ENCODE data around the gene ARHGEF1. TPM values are rescaled to one million over a fixed set of nuclear protein-coding genes. Genes with fewer than 3 reads are reported as not detected.

Gene ARHGEF1
- total and polyA plus RNA-seq, 7 donors: 15.8 to 28.0 (median 20.7) TPM

GRCh38 chr19:41907994-41908615, 25.1 kb downstream of the ARHGEF1 start:
- WGBS, 3 donors: 70 to 79% (median 77%) methylated on average over 17 to 25 of the region's 25 CpGs
- Histone ChIP-seq H3K9me3 (no peaks in the 10 kb centered on the region), H3K4me1 (no peaks in the 10 kb centered on the region), H3K4me3 (no peak overlapping the region), H3K36me3 (ENCODE audit: insufficient read depth in 1 of 2, low read depth in 1 of 2) (peaks cover 0 to 42% of the 10 kb centered on the region in 2 donors), H3K27me3 (ENCODE audit: insufficient read depth in 3 of 3, low read length in 2 of 3) (peaks cover 0 to 21% (median 9%) of the 10 kb centered on the region in 3 donors), H3K27ac (no peak overlapping the region)
- TF ChIP-seq CTCF (IDR thresholded peaks at IDR 0.05): no peak
- ATAC-seq: no peak
- DNase-seq: no peak
- intact Hi-C loops (cut with DNase I): no loop called here

- Histone ChIP-seq H3K27me3 (ENCODE audit: insufficient read depth in 3 of 3, low read length in 2 of 3) (peaks cover 0 to 25% (median 14%) of the 10 kb centered on the region in 3 donors), H3K36me3 (ENCODE audit: insufficient read depth in 1 of 2, low read depth in 1 of 2) (peaks cover 0 to 34% of the 10 kb centered on the region in 2 donors), H3K4me3 (no peak overlapping the region), H3K27ac (no peak overlapping the region), H3K4me1 (no peaks in the 10 kb centered on the region), H3K9me3 (no peaks in the 10 kb centered on the region)
- ATAC-seq (no peak), DNase-seq (no peak)
- TF ChIP-seq CTCF (IDR thresholded peaks at IDR 0.05): no peak
- intact Hi-C loops (cut with DNase I): no loop called here
- 63 to 72% (median 63%) methylated on average over 10 to 11 of the region's 11 CpGs for WGBS, 3 donors
These were observed 25.9 kb downstream of the ARHGEF1 start for GRCh38 chr19:41908724-41909464.

- no peaks in the 10 kb centered on the region for H3K4me1 ChIP-seq
- H3K4me3 ChIP-seq: no peak overlapping the region
- intact Hi-C loops (cut with DNase I): no loop called here
- ATAC-seq (no peak), DNase-seq (no peak)
- peaks cover 0 to 25% (median 18%) of the 10 kb centered on the region in 3 donors for H3K27me3 ChIP-seq (ENCODE audit: insufficient read depth in 3 of 3, low read length in 2 of 3)
- H3K27ac ChIP-seq: no peak overlapping the region
- TF ChIP-seq CTCF (IDR thresholded peaks at IDR 0.05): no peak
- H3K9me3 ChIP-seq: no peaks in the 10 kb centered on the region
- WGBS, 3 donors: 28 to 42% (median 36%) methylated on average over 13 of the region's 13 CpGs
- peaks cover 0 to 26% of the 10 kb centered on the region in 2 donors for H3K36me3 ChIP-seq (ENCODE audit: insufficient read depth in 1 of 2, low read depth in 1 of 2)
These were observed 26.7 kb downstream of the ARHGEF1 start for GRCh38 chr19:41909706-41910105.

- Histone ChIP-seq H3K27me3 (ENCODE audit: insufficient read depth in 3 of 3, low read length in 2 of 3) (peaks cover 0 to 30% (median 21%) of the 10 kb centered on the region in 3 donors), H3K4me1 (no peaks in the 10 kb centered on the region), H3K36me3 (ENCODE audit: insufficient read depth in 1 of 2, low read depth in 1 of 2) (peaks cover 0 to 20% of the 10 kb centered on the region in 2 donors), H3K27ac (no peak overlapping the region), H3K9me3 (no peaks in the 10 kb centered on the region), H3K4me3 (no peak overlapping the region)
- WGBS, 3 donors: 50 to 55% (median 52%) methylated on average over 12 of the region's 12 CpGs
- DNase-seq: no peak
- TF ChIP-seq CTCF (IDR thresholded peaks at IDR 0.05): no peak
- ATAC-seq: no peak
- intact Hi-C loops (cut with DNase I): no loop called here
These were observed 27.4 kb downstream of the ARHGEF1 start for GRCh38 chr19:41910240-41910991.
